ENCODE data around the gene SPTAN1. TPM values are rescaled to one million over a fixed set of nuclear protein-coding genes. Genes with fewer than 3 reads are reported as not detected.
A peak's percentile ranks its signal among the peaks of the same experiment; 100 is the strongest.

SPTAN1 gene
- total and polyA plus RNA-seq, 2 experiments from 2014 or later: 108 to 195 TPM

GRCh38 chr9:128550770-128551656 lies 1.4 kb upstream of the SPTAN1 start (continued):
- TF ChIP-seq ZNF331 (CRISPR knock-in tag; IDR thresholded peaks at IDR 0.05; ENCODE audit: low read depth) (no peak), CREB1 (CRISPR knock-in tag; IDR thresholded peaks at IDR 0.05; ENCODE audit: low read depth) (no peak), ETS1 (IDR thresholded peaks at IDR 0.05) (no peak)

- Mint-ChIP-seq H3K27me3 (ENCODE audit: insufficient read depth, low read depth, poor library complexity) (peaks cover 3% of the 10 kb centered on the region), H3K4me1 (peaks cover 16% of the 10 kb centered on the region), H3K9me3 (no peaks in the 10 kb centered on the region), H3K27ac (peak overlapping the region; percentile 88), H3K4me3 (peak overlapping the region; percentile 95; the same call in 2 of the 3 replicates), H3K36me3 (ENCODE audit: low read depth) (no peaks in the 10 kb centered on the region)
- Histone ChIP-seq H3K36me3 (ENCODE audit: insufficient read depth) (no peaks in the 10 kb centered on the region; the same call in 1 of the 2 replicates), H4K20me1 (replicated peaks; ENCODE audit: insufficient read depth) (peaks cover 7% of the 10 kb centered on the region), H3K4me1 (ENCODE audit: insufficient read depth) (peaks cover 48% of the 10 kb centered on the region), H3K27ac (ENCODE audit: low read depth) (peak overlapping the region; percentile 85), H3K4me3 (peak overlapping the region; percentile 82), H3K27me3 (ENCODE audit: insufficient read depth) (peaks cover 12% of the 10 kb centered on the region; the same call in 1 of the 2 replicates), H2AFZ (peak overlapping the region; percentile 96), H3F3A (replicated peaks; ENCODE audit: low read depth) (peaks cover 10% of the 10 kb centered on the region), H3K9me2 (ENCODE audit: insufficient read depth) (no peaks in the 10 kb centered on the region), H3K79me2 (replicated peaks; ENCODE audit: insufficient read depth) (peaks cover 38% of the 10 kb centered on the region), H3K4me2 (peak overlapping the region; percentile 94)
- DNase-seq (ENCODE audit: low spot score) (no peak), ATAC-seq (no peak)
- TF ChIP-seq EZH2phosphoT487 (IDR thresholded peaks at IDR 0.05; ENCODE audit: unreplicated experiment) (no peak), REST (IDR thresholded peaks at IDR 0.05; ENCODE audit: unreplicated experiment) (no peak), ZNF462 (CRISPR knock-in tag; IDR thresholded peaks at IDR 0.05) (no peak), STAT1 (IDR thresholded peaks at IDR 0.05; ENCODE audit: unreplicated experiment) (no peak), CTCF (conservative IDR thresholded peaks at IDR 0.05; ENCODE audit: low read depth in 2 of 2) (no peak), CREB1 (CRISPR knock-in tag; IDR thresholded peaks at IDR 0.05; ENCODE audit: low read depth) (no peak), ZNF114 (CRISPR knock-in tag; IDR thresholded peaks at IDR 0.05) (no peak), POLR2AphosphoS5 (IDR thresholded peaks at IDR 0.05; ENCODE audit: low read depth) (no peak), NANOG (IDR thresholded peaks at IDR 0.05; ENCODE audit: borderline replicate concordance) (no peak)
Measured at GRCh38 chr9:128551657-128552152, 682 bp upstream of the SPTAN1 start.
